GM06990 (cell line): Measurements from ENCODE around the gene C17orf75.

ENCODE experiments used
- DNase-seq: peaks from one replicate; pipeline ENCODE4 v3.0.0-alpha.2; 2011; ENCODE audit not compliant: insufficient read length; ENCODE audit errors: extremely low read depth
- H3K27me3 ChIP-seq: replicated peaks from 2 replicates; pipeline ENCODE4 v1.6.0; 2011; ENCODE audit warnings: low read length; ENCODE audit not compliant: control insufficient read depth, insufficient read depth
- H3K36me3 ChIP-seq: 2 replicates; pipeline ENCODE4 v1.5.1; 2011; ENCODE audit warnings: low read length; ENCODE audit not compliant: control insufficient read depth, insufficient read depth
- H3K4me3 ChIP-seq: replicated peaks from 2 replicates; pipeline ENCODE4 v1.5.1; 2011; ENCODE audit warnings: low read depth, mild to moderate bottlenecking, control low read depth, low read length
- CTCF ChIP-seq: IDR thresholded peaks from 2 replicates; pipeline ENCODE4 v1.5.1; 2011; ENCODE audit warnings: low read length, control low read depth, mild to moderate bottlenecking, inconsistent platforms; ENCODE audit not compliant: insufficient read depth, poor library complexity, severe bottlenecking

Gene C17orf75

DNA sequence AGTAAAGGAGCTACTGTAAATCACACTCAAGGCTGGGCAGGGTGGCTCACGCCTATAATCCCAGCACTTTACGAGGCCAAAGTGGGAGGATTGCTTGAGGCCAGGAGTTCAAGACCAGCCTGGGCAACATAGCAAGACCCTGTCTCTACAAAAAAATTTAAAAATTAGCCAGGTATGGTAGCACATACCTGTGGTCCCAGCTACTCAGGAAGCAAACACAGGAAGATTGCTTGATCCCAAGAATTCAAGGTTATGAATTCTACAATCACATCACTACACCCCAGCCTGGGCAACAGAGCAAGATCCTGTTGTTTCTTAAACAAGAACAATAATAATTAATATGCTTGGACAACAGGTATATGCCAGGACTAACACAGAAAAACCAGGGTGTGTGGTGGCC lies 63.2 kb downstream of the C17orf75 start:
- TF ChIP-seq CTCF: no peak
- H3K36me3 ChIP-seq: no peaks in the 10 kb centered on the region
- peaks cover 3% of the 10 kb centered on the region for H3K27me3 ChIP-seq
- DNase-seq: no peak
- no peak overlapping the region for H3K4me3 ChIP-seq
